HepG2 (cell line): ENCODE data around the gene ZNF17. TPM values are rescaled to one million over a fixed set of nuclear protein-coding genes. Genes with fewer than 3 reads are reported as not detected.

Experiments
- CBX5 ChIP-seq: sonication (generic); formaldehyde crosslinking; IDR thresholded peaks from 2 replicates; pipeline ENCODE4 v1.4.0; 2020; ENCODE audit warnings: missing genetic modification reagents, borderline replicate concordance
- CEBPB ChIP-seq: IDR thresholded peaks from 2 replicates; pipeline ENCODE4 v1.6.1; 2011; ENCODE audit warnings: low read depth, low read length, improper control_type of control experiment, borderline replicate concordance
- GATA4 ChIP-seq: sonication (generic); IDR thresholded peaks from 2 replicates; pipeline ENCODE4 v1.6.1; 2016; ENCODE audit warnings: antibody characterized with exemption, low read depth, borderline replicate concordance
- MEIS1 ChIP-seq: sonication (generic); formaldehyde crosslinking; IDR thresholded peaks from 2 replicates; pipeline ENCODE4 v1.9.0; 2021; ENCODE audit warnings: mild to moderate bottlenecking, missing genetic modification reagents, moderate library complexity, borderline replicate concordance
- MZF1 ChIP-seq: sonication (generic); formaldehyde crosslinking; IDR thresholded peaks from 2 replicates; pipeline ENCODE4 v1.8.1; 2023; ENCODE audit warnings: mild to moderate bottlenecking, missing genetic modification reagents, borderline replicate concordance
- NFE2L1 ChIP-seq: sonication (generic); formaldehyde crosslinking; IDR thresholded peaks from 2 replicates; pipeline ENCODE4 v1.4.0; 2020; ENCODE audit warnings: missing genetic modification reagents, mild to moderate bottlenecking, borderline replicate concordance
- NFYC ChIP-seq: IDR thresholded peaks from 2 replicates; pipeline ENCODE4 v1.6.1; 2016; ENCODE audit warnings: missing genetic modification reagents, missing compliant biosample characterization
- PAXIP1 ChIP-seq: sonication (generic); formaldehyde crosslinking; conservative IDR thresholded peaks from 2 replicates; pipeline ENCODE4 v1.4.0; 2020; ENCODE audit warnings: mild to moderate bottlenecking, missing genetic modification reagents, moderate library complexity
- PRDM4 ChIP-seq: sonication (generic); formaldehyde crosslinking; IDR thresholded peaks from 2 replicates; pipeline ENCODE4 v1.9.0; 2021; ENCODE audit warnings: missing genetic modification reagents, borderline replicate concordance
- REXO4 ChIP-seq: sonication (generic); formaldehyde crosslinking; IDR thresholded peaks from 2 replicates; pipeline ENCODE4 v1.8.0; 2022; ENCODE audit warnings: missing genetic modification reagents, mild to moderate bottlenecking, borderline replicate concordance
- SOX5 ChIP-seq: IDR thresholded peaks from 2 replicates; pipeline ENCODE4 v1.6.1; 2016; ENCODE audit warnings: borderline replicate concordance
- SRY ChIP-seq: sonication (generic); formaldehyde crosslinking; IDR thresholded peaks from 2 replicates; pipeline ENCODE4 v1.8.0; 2022; ENCODE audit warnings: mild to moderate bottlenecking, missing genetic modification reagents
- SUZ12 ChIP-seq: fragments of 150-350 bp; IDR thresholded peaks from 2 replicates; pipeline ENCODE4 v1.6.1; 2014; ENCODE audit warnings: low read depth, low read length
- TAF1 ChIP-seq: sonication (generic); formaldehyde crosslinking; IDR thresholded peaks from 2 replicates; pipeline ENCODE4 v1.4.0; 2020; ENCODE audit warnings: missing genetic modification reagents
- TFDP2 ChIP-seq: sonication (generic); formaldehyde crosslinking; IDR thresholded peaks from 2 replicates; pipeline ENCODE4 v1.4.0; 2020; ENCODE audit warnings: missing genetic modification reagents
- TGIF2 ChIP-seq: IDR thresholded peaks from 2 replicates; pipeline ENCODE4 v1.6.1; 2016; ENCODE audit warnings: control low read depth, missing compliant biosample characterization
- ZGPAT ChIP-seq: IDR thresholded peaks from 2 replicates; pipeline ENCODE4 v1.6.1; 2016; ENCODE audit warnings: mild to moderate bottlenecking
- ZNF556 ChIP-seq: sonication (generic); formaldehyde crosslinking; IDR thresholded peaks from 2 replicates; pipeline ENCODE4 v1.4.0; 2020; ENCODE audit warnings: mild to moderate bottlenecking, missing genetic modification reagents, borderline replicate concordance
- ZNF614 ChIP-seq: IDR thresholded peaks from 2 replicates; pipeline ENCODE4 v1.6.1; 2018; ENCODE audit warnings: missing biosample characterization, missing genetic modification reagents, inconsistent platforms, borderline replicate concordance
- polyA plus RNA-seq, 8 experiments: library from polyadenylated mRNA; depleted of rRNA in 3 of 8; stranded (reverse) in 7 of 8; unstranded in 1 of 8; fragments of >200 nt; fragmentation: Illumina TruSeq in 4 of 8; extraction: Trizol in 4 of 8; gene quantifications; 2 replicates each; pipeline versions ENCODE4 v1.2.1 to v1.2.3, GENCODE V29; 2011 to 2016; ENCODE audit warnings: low read depth in 4 of 8, missing spikeins in 1 of 8, mixed read lengths in 1 of 8; ENCODE audit not compliant: insufficient read depth in 1 of 8
- total RNA-seq, 5 experiments: library from RNA; depleted of rRNA; stranded (reverse); fragments of >200 nt; fragmentation: Illumina TruSeq; extraction: Trizol; gene quantifications; 2 replicates each; pipeline ENCODE4 v1.2.3, GENCODE V29; 2016; ENCODE audit warnings: low read depth in 1 of 5

Gene ZNF17
- total and polyA plus RNA-seq, 2 of the 13 experiments (the other 11 are each of a cell fraction or from before 2014, with no cell fraction given) = 3.7 to 10.1 TPM

- no peak for TF ChIP-seq PRDM4 (CRISPR knock-in tag)
- TF ChIP-seq TAF1 = peak; percentile 68; the same call in 1 of the 2 replicates
- peak; percentile 39; the same call in 1 of the 2 replicates for TF ChIP-seq ZNF556 (CRISPR knock-in tag)
- TF ChIP-seq TFDP2 (CRISPR knock-in tag) = peak; percentile 90
- peak; percentile 38; the same call in 1 of the 2 replicates for TF ChIP-seq PAXIP1
- TF ChIP-seq REXO4 = no peak
- TF ChIP-seq SRY (CRISPR knock-in tag) = 0 out of 2 replicates have a peak, but pooled peaks have one; percentile 70
- TF ChIP-seq SOX5 (CRISPR knock-in tag) = peak; percentile 10; the same call in 1 of the 2 replicates
- no peak for TF ChIP-seq NFE2L1 (CRISPR knock-in tag)
- no peak for TF ChIP-seq CBX5 (CRISPR knock-in tag)
- peak; percentile 52; the same call in 1 of the 2 replicates for TF ChIP-seq SUZ12
- peak; percentile 95 for TF ChIP-seq NFYC (CRISPR knock-in tag)
- peak; percentile 93 for TF ChIP-seq CEBPB
- TF ChIP-seq GATA4 = no peak
- 0 out of 2 replicates have a peak, but pooled peaks have one; percentile 34 for TF ChIP-seq MZF1 (CRISPR knock-in tag)
- TF ChIP-seq MEIS1 (CRISPR knock-in tag) = 0 out of 2 replicates have a peak, but pooled peaks have one; percentile 6
- TF ChIP-seq TGIF2 (CRISPR knock-in tag) = peak; percentile 78
- peak; percentile 76; the same call in 1 of the 2 replicates for TF ChIP-seq ZGPAT (CRISPR knock-in tag)
- 0 out of 2 replicates have a peak, but pooled peaks have one; percentile 62 for TF ChIP-seq ZNF614 (CRISPR knock-in tag)
These were observed 21.0 kb upstream of the ZNF17 start, which contains the start of gene ZNF548 (continued) for GRCh38 chr19:57389730-57390598.
